ENCODE results near the gene PHLDA2. TPM values are rescaled to one million over a fixed set of nuclear protein-coding genes. Genes with fewer than 3 reads are reported as not detected.

The PHLDA2 gene
- total and polyA plus RNA-seq, 9 of the 15 experiments (the other 6 are each of a cell fraction or from before 2014, with no cell fraction given), result 0.43 to 42.4 (median 4.7) TPM

GRCh38 chr11:2929950-2930703 lies 907 bp upstream of the PHLDA2 start (continued):
- TF ChIP-seq ATF4 (CRISPR knock-in tag; IDR thresholded peaks at IDR 0.05) (no peak), NFE2 (IDR thresholded peaks at IDR 0.05; ENCODE audit: low read depth) (peak; percentile 74), MYC (IDR thresholded peaks at IDR 0.05; ENCODE audit: low read depth, low read length) (peak; percentile 56), MYC (CRISPR knock-in tag; IDR thresholded peaks at IDR 0.05; ENCODE audit: borderline replicate concordance, low read depth) (peak; percentile 71), MTF1 (CRISPR knock-in tag; IDR thresholded peaks at IDR 0.05; ENCODE audit: borderline replicate concordance) (no peak), KLF1 (tag; IDR thresholded peaks at IDR 0.05) (no peak), BRF2 (IDR thresholded peaks at IDR 0.05; ENCODE audit: borderline replicate concordance, insufficient read depth, insufficient read length) (no peak), ZNF695 (CRISPR knock-in tag; IDR thresholded peaks at IDR 0.05) (no peak), KAT7 (CRISPR knock-in tag; IDR thresholded peaks at IDR 0.05; ENCODE audit: borderline replicate concordance) (0 out of 2 replicates have a peak, but pooled peaks have one; percentile 9), MBD2 (IDR thresholded peaks at IDR 0.05; ENCODE audit: borderline replicate concordance, low read depth) (no peak), SMAD3 (CRISPR knock-in tag; conservative IDR thresholded peaks at IDR 0.05) (no peak), ZNF316 (IDR thresholded peaks at IDR 0.05) (peak; percentile 71), ASH1L (IDR thresholded peaks at IDR 0.05; ENCODE audit: borderline replicate concordance, low read depth, partially characterized antibody) (no peak), SMARCC2 (IDR thresholded peaks at IDR 0.05; ENCODE audit: low read depth) (no peak), ZNF592 (IDR thresholded peaks at IDR 0.05) (peak; percentile 50; the same call in 1 of the 2 replicates), HDGF (IDR thresholded peaks at IDR 0.05) (no peak), RFX1 (IDR thresholded peaks at IDR 0.05) (no peak), RBM17 (IDR thresholded peaks at IDR 0.05; ENCODE audit: borderline replicate concordance, low read depth, low read length) (no peak), ARNT (IDR thresholded peaks at IDR 0.05) (no peak), NFIX (CRISPR knock-in tag; IDR thresholded peaks at IDR 0.05; ENCODE audit: low read depth) (no peak), MXI1 (IDR thresholded peaks at IDR 0.05; ENCODE audit: low read depth, low read length) (no peak)
- TF ChIP-seq, protein P1, sequence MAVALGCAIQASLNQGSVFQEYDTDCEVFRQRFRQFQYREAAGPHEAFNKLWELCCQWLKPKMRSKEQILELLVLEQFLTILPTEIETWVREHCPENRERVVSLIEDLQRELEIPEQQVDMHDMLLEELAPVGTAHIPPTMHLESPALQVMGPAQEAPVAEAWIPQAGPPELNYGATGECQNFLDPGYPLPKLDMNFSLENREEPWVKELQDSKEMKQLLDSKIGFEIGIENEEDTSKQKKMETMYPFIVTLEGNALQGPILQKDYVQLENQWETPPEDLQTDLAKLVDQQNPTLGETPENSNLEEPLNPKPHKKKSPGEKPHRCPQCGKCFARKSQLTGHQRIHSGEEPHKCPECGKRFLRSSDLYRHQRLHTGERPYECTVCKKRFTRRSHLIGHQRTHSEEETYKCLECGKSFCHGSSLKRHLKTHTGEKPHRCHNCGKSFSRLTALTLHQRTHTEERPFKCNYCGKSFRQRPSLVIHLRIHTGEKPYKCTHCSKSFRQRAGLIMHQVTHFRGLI (CRISPR knock-in tag; IDR thresholded peaks at IDR 0.05), result no peak

All from K562 (cell line).